ENCODE data around the gene MAP3K6.

MAP3K6 gene

DNA sequence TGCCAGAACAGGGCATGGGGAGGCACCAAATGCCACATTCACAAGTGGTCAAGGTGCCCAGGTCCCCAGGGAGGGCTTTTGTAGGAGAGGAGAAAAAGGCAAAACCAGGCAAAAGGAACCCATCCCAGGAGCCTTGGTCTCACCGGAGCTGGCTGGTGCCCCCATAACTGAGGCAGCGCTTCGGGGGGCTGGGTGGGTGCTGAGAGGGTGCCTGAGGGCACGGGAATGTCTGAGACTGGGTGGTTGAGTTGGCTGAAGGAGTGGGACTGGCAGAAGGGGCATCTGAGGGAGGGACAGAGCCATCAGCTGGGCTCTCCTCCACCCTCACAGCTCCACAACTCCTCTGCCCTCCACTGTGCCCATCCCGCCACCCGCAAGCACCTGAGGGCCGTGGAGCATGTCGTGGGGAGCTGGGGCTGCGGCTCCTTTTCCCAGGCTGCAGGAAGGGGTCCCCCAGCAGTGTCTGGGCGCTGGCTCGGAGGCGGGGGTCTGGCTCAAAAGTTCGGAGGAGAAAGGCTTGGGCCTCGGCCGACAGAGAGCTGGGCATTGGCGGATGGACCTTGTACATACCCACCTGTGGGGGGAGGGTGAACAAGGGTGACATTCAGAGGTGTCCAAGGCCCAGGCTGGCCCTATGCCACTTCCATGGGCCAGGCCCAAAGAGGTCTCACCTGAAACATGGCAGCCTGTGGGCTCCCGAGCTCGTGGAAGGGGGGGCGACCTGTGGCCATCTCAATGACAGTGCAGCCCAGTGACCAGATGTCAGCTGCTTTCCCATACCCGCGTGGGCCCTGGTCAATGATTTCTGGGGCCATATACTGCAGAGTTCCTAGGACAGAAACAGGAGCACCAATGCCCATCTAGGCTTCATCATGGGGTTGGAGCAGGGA lies 8.5 kb downstream of the MAP3K6 start:
- Mint-ChIP-seq H3K9me3 (no peaks in the 10 kb centered on the region), H3K27me3 (ENCODE audit: low read depth) (no peaks in the 10 kb centered on the region), H3K36me3 (ENCODE audit: low read depth) (peaks cover 3% of the 10 kb centered on the region), H3K4me1 (ENCODE audit: low read depth) (peaks cover 20% of the 10 kb centered on the region), H3K27ac (no peak overlapping the region), H3K4me3 (no peak overlapping the region)

- Mint-ChIP-seq H3K4me3 (peak overlapping the region; percentile 59), H3K36me3 (ENCODE audit: low read depth) (peaks cover 3% of the 10 kb centered on the region), H3K9me3 (no peaks in the 10 kb centered on the region), H3K27ac (peak overlapping the region; percentile 85), H3K4me1 (ENCODE audit: low read depth) (peaks cover 20% of the 10 kb centered on the region), H3K27me3 (ENCODE audit: low read depth) (no peaks in the 10 kb centered on the region)
Measured at GRCh38 chr1:27357281-27358037, 9.3 kb downstream of the MAP3K6 start.

- Mint-ChIP-seq H3K36me3 (ENCODE audit: low read depth) (peaks cover 4% of the 10 kb centered on the region), H3K9me3 (no peaks in the 10 kb centered on the region), H3K4me1 (ENCODE audit: low read depth) (peaks cover 20% of the 10 kb centered on the region), H3K4me3 (peak overlapping the region; percentile 59), H3K27me3 (ENCODE audit: low read depth) (no peaks in the 10 kb centered on the region), H3K27ac (peak overlapping the region; percentile 85)
Measured at GRCh38 chr1:27356619-27357280, 10.0 kb downstream of the MAP3K6 start.

- Mint-ChIP-seq H3K4me3 (no peak overlapping the region), H3K27me3 (ENCODE audit: low read depth) (no peaks in the 10 kb centered on the region), H3K9me3 (no peaks in the 10 kb centered on the region), H3K27ac (peak overlapping the region; percentile 49), H3K36me3 (ENCODE audit: low read depth) (peaks cover 4% of the 10 kb centered on the region), H3K4me1 (ENCODE audit: low read depth) (peaks cover 20% of the 10 kb centered on the region)
Measured at GRCh38 chr1:27356277-27356618, 10.5 kb downstream of the MAP3K6 start.

- no peak overlapping the region for H3K27ac Mint-ChIP-seq
- no peaks in the 10 kb centered on the region for H3K9me3 Mint-ChIP-seq
- H3K27me3 Mint-ChIP-seq (ENCODE audit: low read depth) = no peaks in the 10 kb centered on the region
- H3K4me3 Mint-ChIP-seq = no peak overlapping the region
- H3K36me3 Mint-ChIP-seq (ENCODE audit: low read depth) = peaks cover 4% of the 10 kb centered on the region
- peaks cover 20% of the 10 kb centered on the region for H3K4me1 Mint-ChIP-seq (ENCODE audit: low read depth)
Measured at GRCh38 chr1:27355683-27356082, 11.1 kb downstream of the MAP3K6 start.

DNA sequence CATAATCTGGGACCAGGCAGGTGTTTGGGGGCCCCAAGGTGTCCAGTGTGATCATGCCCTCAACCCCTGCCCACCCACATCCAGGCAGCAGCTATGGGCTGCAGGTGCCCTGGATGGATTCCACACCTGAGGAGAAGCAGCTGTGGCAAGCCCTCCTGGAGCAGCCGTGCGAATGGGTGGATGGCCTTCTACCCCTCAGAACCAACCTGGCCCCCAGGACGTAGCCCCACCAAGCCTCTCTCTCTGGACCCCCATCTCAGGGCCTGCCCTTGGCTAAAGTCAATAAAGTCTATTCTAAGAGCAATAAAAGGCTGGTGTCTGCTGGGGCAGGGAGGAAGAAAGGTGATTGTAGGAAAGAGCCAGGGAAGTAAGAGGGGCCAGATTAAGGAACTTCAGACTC lies 13.1 kb downstream of the MAP3K6 start:
- no peak overlapping the region for H3K4me3 Mint-ChIP-seq
- H3K36me3 Mint-ChIP-seq (ENCODE audit: low read depth) = peaks cover 1% of the 10 kb centered on the region

DNA sequence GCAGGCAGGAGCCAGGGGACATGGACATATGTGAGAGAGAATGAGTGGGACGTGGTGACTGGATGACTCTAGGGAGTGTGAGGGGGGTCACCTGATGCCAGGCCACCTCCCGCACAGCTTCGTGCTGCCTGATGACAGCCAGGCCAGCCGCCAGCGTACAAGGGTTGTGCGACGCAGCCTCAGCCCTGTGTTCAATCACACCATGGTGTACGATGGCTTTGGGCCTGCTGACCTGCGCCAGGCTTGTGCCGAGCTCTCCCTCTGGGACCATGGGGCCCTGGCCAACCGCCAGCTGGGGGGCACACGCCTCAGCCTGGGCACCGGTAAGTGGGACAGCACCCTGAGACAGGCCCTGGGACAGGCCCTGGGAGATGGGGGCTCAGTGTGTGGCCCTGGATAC lies 13.6 kb downstream of the MAP3K6 start:
- H3K36me3 Mint-ChIP-seq (ENCODE audit: low read depth) = peaks cover 1% of the 10 kb centered on the region
- no peaks in the 10 kb centered on the region for H3K27me3 Mint-ChIP-seq (ENCODE audit: low read depth)
- peaks cover 15% of the 10 kb centered on the region for H3K4me1 Mint-ChIP-seq (ENCODE audit: low read depth)
- H3K9me3 Mint-ChIP-seq = no peaks in the 10 kb centered on the region
- no peak overlapping the region for H3K4me3 Mint-ChIP-seq
- no peak overlapping the region for H3K27ac Mint-ChIP-seq

More for the DNA sequence above, 13.1 kb downstream of the MAP3K6 start:
- no peaks in the 10 kb centered on the region for H3K9me3 Mint-ChIP-seq
- H3K4me1 Mint-ChIP-seq (ENCODE audit: low read depth) = peaks cover 15% of the 10 kb centered on the region
- H3K27ac Mint-ChIP-seq = no peak overlapping the region
- no peaks in the 10 kb centered on the region for H3K27me3 Mint-ChIP-seq (ENCODE audit: low read depth)

DNA sequence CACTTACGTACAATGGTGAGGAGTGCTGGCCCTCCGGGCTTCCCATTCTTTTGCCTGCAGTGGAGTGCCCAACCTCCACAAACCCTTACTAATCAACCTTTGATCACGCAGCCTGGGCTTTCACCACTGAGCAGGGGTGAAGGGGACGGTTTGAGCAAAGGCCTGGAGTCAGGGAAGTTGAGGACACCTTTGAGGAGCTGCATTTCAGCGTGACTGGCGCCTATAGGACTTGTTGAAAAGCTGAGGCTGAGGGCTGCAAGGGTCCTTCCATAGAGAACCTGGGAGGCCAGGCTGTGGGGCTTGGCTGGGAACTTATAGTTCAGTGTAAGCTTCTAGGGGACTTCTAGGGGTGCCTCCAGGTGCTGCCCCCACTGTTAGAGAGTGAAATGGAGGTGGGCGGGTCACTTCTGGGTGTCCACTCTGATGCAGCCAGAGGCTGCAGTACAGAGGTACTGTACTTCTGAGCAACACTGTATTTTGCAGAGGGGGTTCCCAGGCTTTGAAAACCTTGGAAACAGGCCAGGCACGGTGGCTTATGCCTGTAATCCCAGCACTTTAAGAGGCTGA lies 15.1 kb downstream of the MAP3K6 start:
- H3K27ac Mint-ChIP-seq = no peak overlapping the region
- no peaks in the 10 kb centered on the region for H3K9me3 Mint-ChIP-seq
- peaks cover 5% of the 10 kb centered on the region for H3K36me3 Mint-ChIP-seq (ENCODE audit: low read depth)
- no peaks in the 10 kb centered on the region for H3K27me3 Mint-ChIP-seq (ENCODE audit: low read depth)
- peaks cover 18% of the 10 kb centered on the region for H3K4me1 Mint-ChIP-seq (ENCODE audit: low read depth)
- H3K4me3 Mint-ChIP-seq = no peak overlapping the region

- H3K9me3 Mint-ChIP-seq = no peaks in the 10 kb centered on the region
- H3K27ac Mint-ChIP-seq = no peak overlapping the region
- peaks cover 22% of the 10 kb centered on the region for H3K4me1 Mint-ChIP-seq (ENCODE audit: low read depth)
- no peaks in the 10 kb centered on the region for H3K27me3 Mint-ChIP-seq (ENCODE audit: low read depth)
- H3K4me3 Mint-ChIP-seq = no peak overlapping the region
- H3K36me3 Mint-ChIP-seq (ENCODE audit: low read depth) = peaks cover 10% of the 10 kb centered on the region
Measured at GRCh38 chr1:27350663-27351540, 15.9 kb downstream of the MAP3K6 start.

DNA sequence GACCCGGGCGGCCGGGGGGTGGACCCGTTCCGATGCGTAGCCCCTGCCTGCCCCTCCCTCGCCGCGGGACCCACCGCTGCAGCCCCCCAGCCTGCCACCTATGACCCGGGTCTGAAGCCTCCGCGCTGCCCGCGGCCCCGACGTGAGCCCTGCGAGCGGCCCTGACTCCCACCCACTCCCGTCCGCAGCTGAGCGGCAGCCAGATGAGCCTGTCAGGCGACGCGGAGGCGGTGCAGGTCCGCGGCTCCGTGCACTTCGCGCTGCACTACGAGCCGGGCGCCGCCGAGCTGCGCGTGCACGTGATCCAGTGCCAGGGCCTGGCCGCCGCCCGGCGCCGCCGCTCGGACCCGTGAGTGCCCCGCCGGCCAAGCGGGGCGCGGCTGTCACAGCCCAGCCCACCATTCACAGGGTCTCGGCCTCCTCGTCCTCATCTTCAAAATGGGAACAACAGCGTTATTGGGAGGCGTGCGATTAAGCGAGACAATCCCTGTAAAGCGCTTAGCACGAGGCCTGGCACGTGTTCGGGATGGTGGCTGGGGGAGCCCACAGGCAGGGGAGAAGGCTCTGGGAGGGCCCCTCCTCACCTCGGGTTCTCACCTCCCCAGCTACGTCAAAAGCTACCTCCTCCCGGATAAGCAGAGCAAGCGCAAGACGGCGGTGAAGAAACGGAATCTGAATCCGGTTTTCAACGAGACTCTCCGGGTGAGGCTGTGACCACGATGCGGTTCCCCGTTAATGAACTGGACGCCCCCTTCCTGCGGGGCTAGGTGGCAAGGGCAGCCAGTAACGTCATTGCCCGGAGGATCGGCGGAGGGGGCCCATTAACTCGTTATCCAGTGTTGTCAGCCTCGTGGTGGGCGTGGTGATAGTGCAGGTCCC lies 16.7 kb downstream of the MAP3K6 start:
- H3K4me3 Mint-ChIP-seq = no peak overlapping the region
- no peaks in the 10 kb centered on the region for H3K27me3 Mint-ChIP-seq (ENCODE audit: low read depth)
- H3K4me1 Mint-ChIP-seq (ENCODE audit: low read depth) = peaks cover 16% of the 10 kb centered on the region
- no peaks in the 10 kb centered on the region for H3K9me3 Mint-ChIP-seq
- peaks cover 11% of the 10 kb centered on the region for H3K36me3 Mint-ChIP-seq (ENCODE audit: low read depth)
- no peak overlapping the region for H3K27ac Mint-ChIP-seq

- Mint-ChIP-seq H3K4me1 (ENCODE audit: low read depth) (peaks cover 20% of the 10 kb centered on the region), H3K4me3 (no peak overlapping the region), H3K36me3 (ENCODE audit: low read depth) (peaks cover 11% of the 10 kb centered on the region), H3K27ac (no peak overlapping the region), H3K27me3 (ENCODE audit: low read depth) (no peaks in the 10 kb centered on the region), H3K9me3 (no peaks in the 10 kb centered on the region)
Measured at GRCh38 chr1:27348861-27349783, 17.6 kb downstream of the MAP3K6 start.

GRCh38 chr1:27346991-27347624 lies 19.7 kb downstream of the MAP3K6 start:
- H3K36me3 Mint-ChIP-seq (ENCODE audit: low read depth) = peaks cover 14% of the 10 kb centered on the region
- H3K9me3 Mint-ChIP-seq = no peaks in the 10 kb centered on the region
- H3K4me1 Mint-ChIP-seq (ENCODE audit: low read depth) = peaks cover 35% of the 10 kb centered on the region
- no peak overlapping the region for H3K4me3 Mint-ChIP-seq
- no peak overlapping the region for H3K27ac Mint-ChIP-seq
- H3K27me3 Mint-ChIP-seq (ENCODE audit: low read depth) = no peaks in the 10 kb centered on the region

Measured in T-helper 1 cell treated with Interleukin-12 subunit alpha and Interleukin-12 subunit beta and Interleukin-4 antibody, amounts not matched to agents 30 μg/mL and 1 μg/mL, for 36 hours (primary cell).